Measurements from ENCODE around the gene DCDC2C.
"Not testable (repeated sequence)": the region's sequence is repeated elsewhere in the genome, so short reads cannot be mapped to it uniquely, and the experiment has no call there.

Gene DCDC2C

DNA sequence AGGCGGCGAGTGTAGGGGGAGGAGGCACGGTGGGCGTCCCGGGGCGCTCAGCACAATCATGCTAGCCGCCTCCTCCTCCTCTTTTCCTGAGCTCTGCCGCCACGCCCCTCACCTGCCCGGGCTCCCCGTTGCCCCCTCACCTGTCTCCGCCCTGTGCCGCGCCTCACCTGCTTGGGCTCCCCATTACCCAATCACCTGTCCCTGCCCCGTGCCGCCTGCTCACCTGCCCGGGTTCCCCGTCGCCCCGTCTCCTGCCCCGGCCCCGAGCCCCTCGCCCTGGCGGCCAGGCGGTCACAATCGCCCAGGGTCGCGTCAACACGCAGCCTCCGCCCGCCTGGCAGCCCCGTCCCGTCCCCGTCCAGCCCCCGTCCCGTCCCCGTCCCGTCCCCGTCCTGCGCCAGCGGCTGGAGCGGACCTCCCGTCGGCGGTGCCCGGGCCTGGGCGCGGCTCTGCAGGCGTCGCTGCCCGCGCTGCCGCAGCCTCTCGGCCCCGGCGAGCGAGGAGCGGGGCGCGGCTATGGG, at the start of gene DCDC2C:
TSS of gene DCDC2C (plus strand) at position 340 of the 521 bp plus-strand sequence. CDS start at position 517, 177 bp downstream.
- no peak for DNase-seq (ENCODE audit: low read depth in 4 of 4, low spot score in 1 of 4)

DNA sequence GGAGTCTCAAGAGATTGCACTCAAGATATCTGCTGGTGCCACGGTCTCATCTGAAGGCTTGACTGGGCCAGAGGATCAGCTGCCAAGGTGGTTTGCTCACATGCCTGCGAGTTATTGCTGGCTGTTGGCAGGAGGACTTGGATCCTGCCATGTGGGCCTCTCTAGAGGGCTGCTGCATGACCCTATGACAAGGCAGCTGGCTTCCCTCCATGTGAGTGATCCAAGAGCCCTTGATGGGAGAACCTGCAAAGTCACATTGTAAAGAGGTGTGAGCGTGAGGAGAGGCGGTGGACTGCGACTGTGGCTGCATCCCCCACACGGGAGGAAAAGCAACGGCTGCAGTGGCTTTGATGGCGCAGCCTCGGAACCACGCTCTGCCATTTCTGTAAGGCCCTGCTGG, 49.4 kb upstream of the DCDC2C start:
- no peak for DNase-seq (ENCODE audit: low read depth in 4 of 4, low spot score in 1 of 4)

DNA sequence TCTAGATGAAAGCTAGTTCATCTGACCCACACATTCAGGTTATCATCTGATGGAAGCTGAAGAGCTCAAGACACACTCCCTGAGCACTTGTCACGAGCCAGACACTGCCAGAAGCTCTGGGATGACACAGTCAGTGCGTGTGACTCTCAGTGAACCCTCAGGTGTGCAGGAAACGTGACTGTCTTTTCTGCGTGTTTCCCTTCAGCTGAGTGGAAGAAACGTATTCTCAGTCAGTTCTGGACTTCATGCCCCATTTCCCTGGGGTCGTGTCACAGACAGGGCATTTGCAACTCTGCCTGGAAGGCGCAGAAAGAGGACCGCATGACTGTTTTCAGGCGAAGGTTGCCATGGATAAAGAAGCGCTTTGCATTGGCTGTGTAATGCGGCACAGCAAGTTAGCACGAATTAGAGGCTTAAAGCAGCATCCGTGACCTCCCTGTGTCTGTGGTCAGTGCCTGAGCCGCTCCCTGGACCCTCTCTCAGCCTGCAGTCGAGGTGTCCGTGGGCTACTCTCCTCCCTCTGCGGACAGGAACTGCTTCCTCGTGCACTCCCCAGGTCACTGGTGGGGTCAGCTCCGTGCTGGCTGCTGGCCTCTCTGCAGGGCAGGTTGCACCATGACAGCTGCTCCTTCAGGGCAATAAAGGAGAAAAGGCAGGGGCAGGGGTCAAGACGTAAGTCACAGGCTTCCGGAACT, 48.7 kb upstream of the DCDC2C start:
- no peak for DNase-seq (ENCODE audit: low read depth in 4 of 4, low spot score in 1 of 4)

GRCh38 chr2:3655871-3656761, 47.3 kb upstream of the DCDC2C start:
- no peak for DNase-seq (ENCODE audit: low read depth in 4 of 4, low spot score in 1 of 4)

GRCh38 chr2:3656762-3657721, 46.3 kb upstream of the DCDC2C start:
- no peak for DNase-seq (ENCODE audit: low read depth in 4 of 4, low spot score in 1 of 4)

DNA sequence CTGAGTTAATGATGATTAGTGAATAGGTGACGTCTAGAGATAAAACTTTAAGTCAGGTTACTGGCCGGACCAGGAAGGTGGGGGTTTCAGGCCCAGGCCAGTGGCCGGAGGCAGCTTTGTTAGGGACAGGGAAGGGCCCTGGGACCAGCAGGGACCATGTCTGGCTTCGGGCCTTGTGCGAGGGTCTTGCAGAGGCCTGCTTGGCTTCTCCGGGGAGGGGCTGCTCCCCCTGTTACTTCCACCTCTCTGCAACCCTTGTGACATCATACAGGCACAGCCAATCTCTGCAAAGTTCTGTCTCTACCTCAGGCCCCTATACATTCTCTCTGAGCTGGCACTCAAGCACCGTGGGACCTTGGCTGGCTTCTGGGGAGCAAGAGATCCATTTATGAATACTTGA, 45.5 kb upstream of the DCDC2C start, which contains the start of gene ALLC:
TSS of gene ALLC (plus strand) at position 320 of the 400 bp plus-strand sequence. CDS start 12,958 bp downstream, outside the sequence.
- DNase-seq (ENCODE audit: low read depth in 4 of 4, low spot score in 1 of 4) = no peak

- no peak for DNase-seq (ENCODE audit: low read depth in 4 of 4, low spot score in 1 of 4)
Observed at GRCh38 chr2:3659447-3660432, 43.6 kb upstream of the DCDC2C start.

GRCh38 chr2:3660640-3661039, 42.7 kb upstream of the DCDC2C start:
- not testable (repeated sequence) for DNase-seq (ENCODE audit: low read depth in 4 of 4, low spot score in 1 of 4)

GRCh38 chr2:3661149-3661660, 42.2 kb upstream of the DCDC2C start:
- no peak for DNase-seq (ENCODE audit: low read depth in 4 of 4, low spot score in 1 of 4)

DNA sequence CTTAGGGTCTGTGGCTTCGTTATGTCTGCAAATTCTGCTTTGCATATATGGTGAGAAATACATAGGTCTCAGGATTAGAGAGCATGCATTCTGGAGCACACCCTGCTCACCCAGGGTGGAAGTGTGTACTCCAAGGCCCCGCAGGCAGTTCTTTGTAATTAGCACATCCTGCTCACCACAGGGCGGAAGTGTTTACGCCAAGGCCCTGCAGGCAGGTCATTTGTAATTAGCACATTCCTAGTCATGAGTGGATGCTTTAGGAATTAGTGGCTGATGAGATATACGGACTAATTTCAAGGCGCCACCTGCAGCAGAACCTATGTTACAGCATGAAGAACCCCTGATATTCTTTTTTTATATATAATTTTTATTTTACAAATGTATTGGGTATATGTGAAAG, 41.1 kb upstream of the DCDC2C start:
- no peak for DNase-seq (ENCODE audit: low read depth in 4 of 4, low spot score in 1 of 4)

- DNase-seq (ENCODE audit: low read depth in 4 of 4, low spot score in 1 of 4) = no peak
Observed at GRCh38 chr2:3664118-3664517, 39.3 kb upstream of the DCDC2C start.

- no peak for DNase-seq (ENCODE audit: low read depth in 4 of 4, low spot score in 1 of 4)
Observed at GRCh38 chr2:3664925-3665324, 38.5 kb upstream of the DCDC2C start.

DNA sequence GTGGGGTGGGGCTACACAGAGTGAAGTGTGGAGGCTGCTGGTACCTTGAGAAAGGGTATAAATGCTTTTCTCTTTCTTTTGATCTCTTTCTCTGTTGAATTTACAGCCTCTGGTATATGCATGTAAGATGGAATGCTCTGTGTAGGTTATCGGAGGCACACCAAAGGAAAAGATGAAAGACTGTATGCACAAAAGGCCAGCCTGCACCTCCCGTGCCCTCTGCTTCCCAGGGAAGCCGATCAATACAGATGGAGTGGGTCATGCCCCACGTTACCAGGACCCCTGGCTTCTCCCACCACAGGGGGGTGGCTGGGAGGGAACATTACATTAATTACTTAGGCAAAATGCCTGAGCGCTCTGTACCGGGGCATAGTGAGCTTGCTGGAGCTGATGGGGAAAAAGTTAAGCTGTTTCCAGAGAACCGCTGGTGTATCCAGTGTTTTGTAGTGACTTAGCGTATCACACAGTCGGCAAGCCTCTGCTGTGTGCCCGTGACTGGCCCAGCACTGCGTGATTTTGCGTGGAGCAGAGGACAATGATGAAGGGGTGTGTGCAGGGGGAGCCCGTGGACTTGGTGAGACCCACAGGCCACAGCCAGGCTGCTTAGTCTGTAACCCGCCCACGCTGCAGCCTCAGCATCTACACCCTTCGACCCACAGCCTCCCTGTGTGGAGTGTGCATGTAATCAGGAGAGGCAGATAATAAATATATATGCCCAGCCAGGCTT, 37.3 kb upstream of the DCDC2C start:
- no peak for DNase-seq (ENCODE audit: low read depth in 4 of 4, low spot score in 1 of 4)

GRCh38 chr2:3666613-3666975, 36.8 kb upstream of the DCDC2C start:
- DNase-seq (ENCODE audit: low read depth in 4 of 4, low spot score in 1 of 4) = no peak

DNA sequence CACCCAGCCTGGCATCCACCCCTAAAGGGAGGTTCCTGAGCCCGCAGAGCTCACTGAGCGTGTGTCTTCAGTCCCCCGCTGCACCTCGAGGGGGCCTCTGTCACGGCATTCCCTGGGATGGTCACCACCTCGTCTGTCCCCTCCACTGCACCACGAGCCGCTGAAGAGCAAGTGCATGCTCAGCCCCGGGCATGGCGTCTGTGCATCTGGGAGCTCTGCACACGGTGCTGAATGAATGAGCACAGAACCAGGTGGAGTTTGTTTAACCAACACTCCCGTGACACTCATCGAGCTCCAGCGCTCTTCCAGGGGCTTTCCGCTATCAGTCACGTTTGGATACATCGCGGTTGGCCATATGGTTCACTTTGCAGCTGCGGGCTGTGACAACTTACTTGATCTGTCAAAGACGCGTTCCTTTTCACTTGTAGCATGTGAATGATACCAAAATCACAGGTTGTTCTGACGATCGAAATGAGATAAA, 36.2 kb upstream of the DCDC2C start:
- no peak for DNase-seq (ENCODE audit: low read depth in 4 of 4, low spot score in 1 of 4)

DNA sequence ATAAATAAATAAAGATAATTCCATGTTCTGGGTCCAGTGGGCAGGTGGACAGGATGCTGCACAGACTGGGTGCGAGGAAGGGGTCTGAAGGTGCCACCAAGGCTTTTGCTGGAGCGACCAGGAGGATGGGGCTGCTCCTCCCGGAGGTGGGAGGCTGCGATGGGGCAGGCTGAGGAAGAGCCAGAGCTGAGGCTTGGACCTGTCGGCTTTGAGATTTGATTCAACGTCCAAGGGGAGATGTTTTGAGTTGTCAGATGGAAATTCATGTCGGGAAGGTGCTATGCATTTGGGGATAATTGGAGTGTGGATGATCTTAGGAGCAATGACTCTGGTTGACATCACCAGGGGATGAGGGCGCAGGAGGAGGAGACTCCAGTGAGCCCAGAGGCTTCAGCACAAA, 33.7 kb upstream of the DCDC2C start:
- DNase-seq (ENCODE audit: low read depth in 4 of 4, low spot score in 1 of 4) = no peak

DNA sequence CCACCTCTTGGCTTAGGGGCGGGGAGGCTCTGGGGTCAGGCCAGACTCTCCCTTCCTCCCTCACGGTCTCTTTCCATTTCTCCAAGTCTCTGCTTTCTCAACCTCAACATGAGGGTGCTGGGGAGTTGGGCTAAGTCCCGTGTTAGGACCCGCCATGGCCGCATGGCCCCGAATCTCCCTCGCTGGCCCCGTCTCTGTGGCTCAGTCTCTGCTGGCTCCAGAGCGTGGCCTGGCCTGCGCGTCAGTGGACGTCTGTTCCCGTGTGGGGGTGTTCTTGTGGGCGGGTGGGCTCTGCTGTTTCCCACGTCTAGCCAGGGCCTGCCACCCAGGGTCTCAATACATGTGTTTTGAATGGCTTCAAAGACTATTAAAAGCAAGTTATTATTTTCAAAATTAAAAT, 33.0 kb upstream of the DCDC2C start:
- no peak for DNase-seq (ENCODE audit: low read depth in 4 of 4, low spot score in 1 of 4)

GRCh38 chr2:3670941-3671340, 32.4 kb upstream of the DCDC2C start:
- no peak for DNase-seq (ENCODE audit: low read depth in 4 of 4, low spot score in 1 of 4)

Measured in stimulated activated CD4-positive, alpha-beta T cell treated with anti-CD3 and anti-CD28 coated beads, Interleukin-1b, Interleukin-23, amount 100 ng/mL, for 24 hours (primary cell).